ENCODE results near the gene UBAP1. TPM values are rescaled to one million over a fixed set of nuclear protein-coding genes. Genes with fewer than 3 reads are reported as not detected.
A peak's percentile ranks its signal among the peaks of the same experiment; 100 is the strongest.
"Not testable (repeated sequence)": the region's sequence is repeated elsewhere in the genome, so short reads cannot be mapped to it uniquely, and the experiment has no call there.

The UBAP1 gene
- 10 to 100 TPM; 39.2 to 71.3 (median 51.1) TPM for total RNA-seq

DNA sequence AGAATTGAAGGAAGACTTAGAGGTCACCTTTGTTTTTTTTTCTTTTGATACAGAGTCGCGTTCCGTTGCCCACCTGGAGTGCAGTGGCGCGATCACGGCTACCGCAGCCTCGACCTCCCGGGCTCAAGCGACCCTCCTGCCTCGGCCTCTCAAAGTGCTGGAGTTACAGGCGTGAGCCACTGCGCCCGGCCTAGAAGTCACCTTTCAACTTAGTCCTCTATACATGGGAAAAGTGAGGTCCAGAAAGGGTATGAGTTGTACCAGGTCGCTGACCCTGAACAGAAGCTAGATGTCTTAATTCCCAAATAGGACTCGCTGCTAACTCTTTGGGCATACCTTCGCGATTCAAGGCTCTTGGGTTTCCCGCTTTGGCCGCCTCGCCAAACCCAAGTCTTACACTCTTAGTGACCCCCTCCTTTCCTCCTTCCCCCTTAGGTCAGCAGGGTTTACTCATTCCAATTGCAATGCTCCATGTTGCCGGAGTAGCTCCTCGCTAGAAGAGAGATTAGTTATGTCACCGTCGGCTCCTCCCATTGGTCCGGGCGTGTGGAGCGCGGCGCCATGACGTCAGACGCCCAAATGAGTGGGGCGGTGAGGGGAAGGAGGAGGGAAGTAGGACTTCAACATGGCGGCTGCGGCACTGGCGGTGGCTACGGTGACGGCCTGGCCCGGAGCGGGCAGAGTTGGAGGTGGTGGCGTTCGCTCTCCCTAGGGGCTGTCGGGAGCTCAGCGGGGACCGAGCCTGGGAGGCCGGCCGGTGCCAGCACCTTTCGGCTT is at the start of gene UBAP1:
Gene UBAP1 (plus strand): TSS at position 608 of the 777 bp plus-strand sequence. CDS start 41,872 bp downstream, outside the sequence.
- no peak for TF ChIP-seq CTCF (IDR thresholded peaks at IDR 0.05)
- peak; percentile 90 for DNase-seq (ENCODE audit: low spot score)
- peak; percentile 97 for ATAC-seq (ENCODE audit: low FRiP score)

GRCh38 chr9:34131571-34131970 is 47.3 kb upstream of the UBAP1 start:
- TF ChIP-seq CTCF (IDR thresholded peaks at IDR 0.05): no peak
- ATAC-seq (ENCODE audit: low FRiP score): no peak
- no peak for DNase-seq (ENCODE audit: low spot score)

GRCh38 chr9:34133436-34133949 is 45.4 kb upstream of the UBAP1 start:
- ATAC-seq (ENCODE audit: low FRiP score): no peak
- no peak for TF ChIP-seq CTCF (IDR thresholded peaks at IDR 0.05)
- DNase-seq (ENCODE audit: low spot score): no peak

DNA sequence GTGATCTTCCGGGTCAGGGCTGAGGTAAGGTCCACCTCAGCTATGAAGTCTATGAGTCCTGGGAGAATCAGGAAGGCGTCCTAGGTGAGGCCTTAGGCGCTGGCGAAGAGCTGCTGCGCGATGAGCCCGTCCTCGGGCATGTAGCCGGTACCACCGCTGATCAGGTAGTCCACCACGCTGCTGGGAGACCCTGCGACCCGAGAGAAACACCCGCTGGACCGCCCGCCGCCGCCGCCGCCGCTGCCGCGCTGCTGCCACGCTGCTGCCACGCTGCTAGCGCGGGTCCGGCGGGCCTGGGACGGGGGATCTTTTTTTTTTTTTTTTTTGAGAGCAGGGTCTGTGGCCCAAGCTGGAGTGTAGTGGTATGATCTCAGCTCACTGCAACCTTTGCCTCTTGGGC is 44.3 kb upstream of the UBAP1 start:
- no peak for ATAC-seq (ENCODE audit: low FRiP score)
- no peak for DNase-seq (ENCODE audit: low spot score)
- TF ChIP-seq CTCF (IDR thresholded peaks at IDR 0.05): no peak

DNA sequence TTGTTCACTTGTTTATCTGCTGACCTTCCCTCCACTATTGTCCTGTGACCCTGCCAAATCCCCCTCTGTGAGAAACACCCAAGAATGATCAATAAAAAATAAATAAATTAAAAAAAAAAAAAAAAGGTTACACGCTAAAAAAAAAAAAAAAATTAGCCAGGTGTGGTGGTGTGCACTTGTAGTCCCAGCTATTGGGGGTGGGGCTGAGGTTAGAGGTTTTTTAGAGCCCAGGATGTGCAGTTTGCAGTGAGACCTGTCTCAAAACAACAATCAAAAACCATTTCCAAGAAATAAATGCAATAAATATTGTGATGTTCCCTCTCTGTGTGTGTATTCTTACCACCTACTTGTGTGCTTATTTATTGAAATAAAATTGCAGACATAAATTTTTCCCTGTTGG is 40.2 kb upstream of the UBAP1 start:
- DNase-seq (ENCODE audit: low spot score): not testable (repeated sequence)

GRCh38 chr9:34139477-34140146 is 39.2 kb upstream of the UBAP1 start:
- no peak for TF ChIP-seq CTCF (IDR thresholded peaks at IDR 0.05)
- DNase-seq (ENCODE audit: low spot score) (no peak), ATAC-seq (ENCODE audit: low FRiP score) (peak; percentile 64)

More for the DNA sequence above, 40.2 kb upstream of the UBAP1 start:
- ATAC-seq (ENCODE audit: low FRiP score): not testable (repeated sequence)

DNA sequence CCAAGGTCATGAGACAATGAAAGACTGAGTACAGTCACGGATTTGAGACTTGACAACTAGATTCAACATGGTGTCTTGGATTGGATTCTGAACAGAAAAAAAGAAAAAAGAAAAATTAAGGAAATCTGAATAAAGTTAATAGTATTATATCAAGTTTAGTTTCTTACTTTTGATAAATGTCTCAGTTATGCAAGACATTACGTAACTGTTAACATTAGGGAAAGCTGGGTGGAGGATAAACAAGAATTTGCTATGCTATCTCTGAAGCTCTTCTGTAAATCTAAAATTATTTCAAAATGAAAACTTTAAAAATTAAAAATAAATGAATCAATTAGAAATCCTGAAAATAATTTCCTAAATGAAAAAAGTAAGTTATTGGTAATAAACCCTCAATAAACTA is 38.0 kb upstream of the UBAP1 start:
- DNase-seq (ENCODE audit: low spot score): no peak
- peak; percentile 11 for ATAC-seq (ENCODE audit: low FRiP score)
- TF ChIP-seq CTCF (IDR thresholded peaks at IDR 0.05): no peak

All from omental fat pad (tissue), 4 donors.